Stomach (tissue), 9 donors: ENCODE results near the gene NMNAT2. TPM values are rescaled to one million over a fixed set of nuclear protein-coding genes. Genes with fewer than 3 reads are reported as not detected.

Experiments used
- DNase-seq, 2 donors: peaks; one replicate each; pipeline versions ENCODE4 v3.0.0 to v3.0.0-alpha.2; 2013 to 2019
- H3K27ac ChIP-seq, 5 donors: fragments of 200-600 bp in 4 of 5; sonication (generic) in 4 of 5; one replicate each; pipeline ENCODE4 v1.5.1; 2013 to 2019; ENCODE audit warnings: mild to moderate bottlenecking in 1 of 5, moderate library complexity in 1 of 5
- H3K27me3 ChIP-seq, 3 donors: fragments of 200-600 bp; sonication (generic); one replicate each; pipeline ENCODE4 v1.5.1; 2017 to 2019; ENCODE audit warnings: mixed run types in 1 of 3
- H3K36me3 ChIP-seq, 4 donors: fragments of 200-600 bp; sonication (generic); 1 replicate in 3 of 4; 2 replicates in 1 of 4; pipeline ENCODE4 v1.5.1; 2016 to 2019
- H3K4me1 ChIP-seq, 4 donors: fragments of 200-600 bp; sonication (generic); one replicate each; pipeline ENCODE4 v1.5.1; 2016 to 2019
- H3K4me3 ChIP-seq, 4 donors: fragments of 200-600 bp; sonication (generic) in 3 of 4; one replicate each; pipeline ENCODE4 v1.5.1; 2016 to 2019; ENCODE audit warnings: mild to moderate bottlenecking in 1 of 4
- H3K9me3 ChIP-seq, 4 donors: fragments of 200-600 bp; sonication (generic); one replicate each; pipeline ENCODE4 v1.5.1; 2016 to 2019
- EP300 ChIP-seq: sonication (generic); formaldehyde crosslinking; IDR thresholded peaks from one replicate; pipeline ENCODE4 v1.6.1; 2017; ENCODE audit warnings: antibody characterized with exemption
- POLR2A ChIP-seq, 4 donors: fragments of 450-650 bp; IDR thresholded peaks; one replicate each; pipeline ENCODE4 v1.6.1; 2016; ENCODE audit warnings: antibody characterized with exemption in 4 of 4, control low read depth in 2 of 4, mild to moderate bottlenecking in 1 of 4, moderate library complexity in 1 of 4
- POLR2AphosphoS5 ChIP-seq, 3 donors: sonication (generic); formaldehyde crosslinking; IDR thresholded peaks; one replicate each; pipeline ENCODE4 v1.6.1; 2016; ENCODE audit warnings: antibody characterized with exemption in 3 of 3
- WGBS, 5 donors: extraction: QIAGEN DNeasy Blood & Tissue Kit in 3 of 5; methylation state at CpG; one replicate each; pipeline versions ENCODE4 v1.1.5 to v1.1.7; 2013 to 2018; 5-methylcytosine and 5-hydroxymethylcytosine counted together
- intact Hi-C: fragments of 100-400 bp; cut with DNase I; formaldehyde crosslinking; loops from one replicate; pipeline ENCODE4 v1.15.1; 2023; ENCODE audit warnings: low total_unique reads
- polyA plus RNA-seq, 3 donors: library from polyadenylated mRNA; stranded (reverse); fragments of 200-250 nt; gene quantifications; one replicate each; pipeline ENCODE4 v1.2.3, GENCODE V29; 2013
- total RNA-seq, 5 donors: library from RNA; depleted of rRNA; stranded (reverse); fragments of >200 nt; gene quantifications; one replicate each; pipeline versions ENCODE4 v1.1.0 to v1.2.3, GENCODE V29; 2014 to 2016
- TF ChIP-seq, protein P1 (sequence below), 7 experiments: fragments of 450-650 bp in 4 of 7; fragments of 200-600 bp in 3 of 7; sonication (generic) in 3 of 7; IDR thresholded peaks; one replicate each; pipeline ENCODE4 v1.5.1; 2016 to 2019; ENCODE audit warnings: antibody characterized with exemption in 7 of 7, control low read depth in 2 of 7, mild to moderate bottlenecking in 1 of 7
- donor health status: healthy with polysubstance abuse.
- donor health status: Bipolar disorder and iron deficiency.
- donor health status: healthy.

Gene NMNAT2
- total and polyA plus RNA-seq, 8 donors = 0.06 to 1.3 (median 0.51) TPM; not detected in 2

DNA sequence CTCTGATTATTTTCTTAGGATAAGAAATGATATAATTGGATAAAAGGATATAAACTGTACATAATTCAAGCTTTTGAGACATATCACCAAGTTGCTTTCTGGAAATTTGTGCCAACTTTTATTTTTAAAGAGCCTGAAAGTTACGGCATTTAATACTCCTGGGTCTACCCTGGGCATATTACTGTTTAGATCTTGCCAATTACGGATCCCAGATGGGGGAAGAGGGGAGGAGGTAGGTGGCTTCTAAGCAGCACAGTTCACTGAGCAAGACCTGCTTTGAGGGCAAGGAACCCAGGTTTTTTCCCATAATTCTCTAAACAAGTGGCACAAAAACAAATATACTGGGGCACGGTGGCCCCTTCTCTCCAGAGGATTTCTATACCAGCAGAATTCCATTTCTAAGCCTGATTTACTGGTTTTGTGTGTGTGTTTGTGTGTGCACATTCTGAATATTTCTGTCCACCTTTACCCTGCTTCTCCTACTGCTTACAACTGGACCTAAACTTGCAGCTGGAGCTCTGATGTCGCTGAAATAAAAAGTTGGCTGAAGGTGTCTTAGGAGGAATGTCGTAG, 155.5 kb downstream of the NMNAT2 start:
- Histone ChIP-seq H3K4me3 (no peak overlapping the region), H3K27me3 (no peaks in the 10 kb centered on the region), H3K36me3 (no peaks in the 10 kb centered on the region), H3K9me3 (no peaks in the 10 kb centered on the region), H3K4me1 (no peaks in the 10 kb centered on the region), H3K27ac (no peak overlapping the region)
- 51 to 60% (median 51%) methylated on average over 5 of the region's 5 CpGs for WGBS, 5 donors
- intact Hi-C loops = no loop called here
- no peak for DNase-seq
- TF ChIP-seq, protein P1, sequence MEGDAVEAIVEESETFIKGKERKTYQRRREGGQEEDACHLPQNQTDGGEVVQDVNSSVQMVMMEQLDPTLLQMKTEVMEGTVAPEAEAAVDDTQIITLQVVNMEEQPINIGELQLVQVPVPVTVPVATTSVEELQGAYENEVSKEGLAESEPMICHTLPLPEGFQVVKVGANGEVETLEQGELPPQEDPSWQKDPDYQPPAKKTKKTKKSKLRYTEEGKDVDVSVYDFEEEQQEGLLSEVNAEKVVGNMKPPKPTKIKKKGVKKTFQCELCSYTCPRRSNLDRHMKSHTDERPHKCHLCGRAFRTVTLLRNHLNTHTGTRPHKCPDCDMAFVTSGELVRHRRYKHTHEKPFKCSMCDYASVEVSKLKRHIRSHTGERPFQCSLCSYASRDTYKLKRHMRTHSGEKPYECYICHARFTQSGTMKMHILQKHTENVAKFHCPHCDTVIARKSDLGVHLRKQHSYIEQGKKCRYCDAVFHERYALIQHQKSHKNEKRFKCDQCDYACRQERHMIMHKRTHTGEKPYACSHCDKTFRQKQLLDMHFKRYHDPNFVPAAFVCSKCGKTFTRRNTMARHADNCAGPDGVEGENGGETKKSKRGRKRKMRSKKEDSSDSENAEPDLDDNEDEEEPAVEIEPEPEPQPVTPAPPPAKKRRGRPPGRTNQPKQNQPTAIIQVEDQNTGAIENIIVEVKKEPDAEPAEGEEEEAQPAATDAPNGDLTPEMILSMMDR (IDR thresholded peaks at IDR 0.05) = no peak
- TF ChIP-seq POLR2AphosphoS5 (IDR thresholded peaks at IDR 0.05) = no peak
- no peak for TF ChIP-seq POLR2A (IDR thresholded peaks at IDR 0.05)
- no peak for TF ChIP-seq EP300

DNA sequence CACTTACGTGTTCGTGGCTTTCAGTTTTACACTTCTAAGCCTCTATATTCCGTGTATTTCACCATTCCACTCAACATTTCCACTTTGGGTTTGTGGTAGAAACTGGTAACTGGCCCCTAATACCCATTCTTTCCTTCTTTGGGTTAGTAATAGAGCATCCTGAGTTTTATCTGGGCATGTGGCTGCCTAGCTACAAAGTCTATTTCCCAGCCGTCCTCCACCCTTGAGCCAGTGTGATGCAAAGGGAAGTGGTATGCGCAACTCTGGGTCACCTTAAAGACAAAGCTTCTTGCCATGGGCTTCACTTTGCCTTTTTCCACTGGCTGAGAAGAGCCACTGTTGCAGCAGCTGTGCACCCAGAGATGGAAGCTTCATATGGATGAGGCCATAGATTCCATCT, 158.3 kb downstream of the NMNAT2 start:
- no peak for DNase-seq
- intact Hi-C loops = no loop called here

DNA sequence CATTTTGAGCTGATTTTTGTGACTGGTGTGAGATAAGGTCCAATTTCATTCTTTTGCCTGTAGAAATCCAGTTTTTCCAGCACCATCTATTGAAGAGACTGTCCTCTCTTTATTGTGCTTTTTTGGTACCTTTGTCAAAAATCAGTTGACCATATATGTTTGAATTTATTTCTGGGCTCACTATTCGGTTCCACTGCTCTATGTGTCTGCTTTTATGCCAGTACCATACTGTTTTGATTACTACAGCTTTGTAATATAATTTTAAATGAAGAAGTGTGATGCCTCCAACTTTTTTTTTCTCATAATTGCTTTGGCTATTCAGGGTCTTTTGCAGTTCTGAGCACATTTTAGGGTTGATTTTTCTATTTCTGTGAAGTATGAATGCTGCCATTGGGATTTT, 163.1 kb downstream of the NMNAT2 start:
- DNase-seq = no peak
- Histone ChIP-seq H3K36me3 (no peaks in the 10 kb centered on the region), H3K27ac (no peak overlapping the region), H3K27me3 (no peaks in the 10 kb centered on the region), H3K4me1 (no peaks in the 10 kb centered on the region), H3K9me3 (peaks cover 0 to 12% (median 3%) of the 10 kb centered on the region in 4 donors), H3K4me3 (no peak overlapping the region)
- no peak for TF ChIP-seq POLR2AphosphoS5 (IDR thresholded peaks at IDR 0.05)
- TF ChIP-seq EP300 = no peak
- TF ChIP-seq POLR2A (IDR thresholded peaks at IDR 0.05) = no peak
- TF ChIP-seq, protein P1 (IDR thresholded peaks at IDR 0.05) = no peak
- intact Hi-C loops = no loop called here
- WGBS, 5 donors = 84 to 94% (median 90%) methylated on average over 1 of the region's 1 CpG

More for the DNA sequence above, 158.3 kb downstream of the NMNAT2 start:
- no peak for TF ChIP-seq POLR2AphosphoS5 (IDR thresholded peaks at IDR 0.05)
- TF ChIP-seq, protein P1 (IDR thresholded peaks at IDR 0.05) = no peak
- no peak for TF ChIP-seq POLR2A (IDR thresholded peaks at IDR 0.05)
- TF ChIP-seq EP300 = no peak
- Histone ChIP-seq H3K4me1 (no peaks in the 10 kb centered on the region), H3K9me3 (peaks cover 0 to 4% (median 0%) of the 10 kb centered on the region in 4 donors), H3K27ac (no peak overlapping the region), H3K27me3 (no peaks in the 10 kb centered on the region), H3K36me3 (no peaks in the 10 kb centered on the region), H3K4me3 (no peak overlapping the region)
- WGBS, 5 donors = 71 to 84% (median 80%) methylated on average over 5 of the region's 5 CpGs

DNA sequence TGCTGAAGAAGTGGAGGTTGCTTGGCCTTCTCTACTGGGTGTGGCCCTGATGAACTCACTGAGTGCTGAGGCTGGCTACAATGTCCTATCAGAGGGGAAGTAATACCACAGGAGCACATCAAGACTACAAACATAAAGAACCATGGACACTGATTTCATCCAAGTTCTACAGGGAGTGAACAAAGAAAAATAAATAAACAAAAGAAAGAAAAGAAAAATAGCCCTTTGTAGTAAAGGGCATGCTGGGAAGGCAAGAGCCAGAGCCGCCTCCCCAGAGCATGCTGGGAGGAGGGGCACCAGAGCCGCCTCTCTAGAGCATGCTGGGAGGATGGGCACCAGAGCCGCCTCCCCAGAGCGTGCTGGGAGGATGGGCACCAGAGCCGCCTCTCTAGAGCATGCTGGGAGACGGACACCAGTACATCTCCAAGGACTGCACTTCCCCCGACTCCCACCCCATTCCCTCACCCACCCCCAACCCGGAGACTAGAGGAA, 166.2 kb downstream of the NMNAT2 start:
- H3K4me1 ChIP-seq = peaks cover 0 to 6% (median 0%) of the 10 kb centered on the region in 4 donors
- H3K4me3 ChIP-seq = no peak overlapping the region
- H3K36me3 ChIP-seq = no peaks in the 10 kb centered on the region
- 93 to 96% (median 95%) methylated on average over 7 to 8 of the region's 8 CpGs for WGBS, 5 donors
- H3K27ac ChIP-seq = no peak overlapping the region
- peaks cover 0 to 12% (median 3%) of the 10 kb centered on the region in 4 donors for H3K9me3 ChIP-seq
- H3K27me3 ChIP-seq = no peaks in the 10 kb centered on the region
- DNase-seq = no peak
- intact Hi-C loops = no loop called here
- TF ChIP-seq POLR2AphosphoS5 (IDR thresholded peaks at IDR 0.05) (no peak), POLR2A (IDR thresholded peaks at IDR 0.05) (no peak), EP300 (no peak)
- TF ChIP-seq, protein P1 (IDR thresholded peaks at IDR 0.05) = no peak
